H7 (cell line): ENCODE measurements around the gene BABAM2. TPM values are rescaled to one million over a fixed set of nuclear protein-coding genes. Genes with fewer than 3 reads are reported as not detected.
"Not testable (repeated sequence)": the region's sequence is repeated elsewhere in the genome, so short reads cannot be mapped to it uniquely, and the experiment has no call there.

ENCODE experiments used
- DNase-seq: peaks from one replicate; pipeline ENCODE4 v3.0.0; 2012
- H3K27me3 ChIP-seq: 2 replicates; pipeline ENCODE4 v1.6.0; 2011; ENCODE audit warnings: mild to moderate bottlenecking, low read length; ENCODE audit not compliant: control insufficient read depth, insufficient read depth
- H3K36me3 ChIP-seq: replicated peaks from 2 replicates; pipeline ENCODE4 v1.5.1; 2011; ENCODE audit warnings: low read length; ENCODE audit not compliant: control insufficient read depth, insufficient read depth
- H3K4me3 ChIP-seq: 2 replicates; pipeline ENCODE4 v1.5.1; 2011; ENCODE audit warnings: low read depth, mild to moderate bottlenecking, control low read depth, low read length, moderate library complexity; ENCODE audit not compliant: insufficient read depth
- total RNA-seq: library from RNA; depleted of rRNA; stranded (reverse); fragments of >200 nt; shearing (Covaris generic); gene quantifications from 2 replicates; pipeline ENCODE4 v1.2.3, GENCODE V29; 2014

BABAM2 gene
- total RNA-seq, 1 experiment from 2014 or later: 25.3 TPM

GRCh38 chr2:28247734-28248133 lies 357.2 kb downstream of the BABAM2 start:
- Histone ChIP-seq H3K27me3 (no peaks in the 10 kb centered on the region), H3K4me3 (no peak overlapping the region), H3K36me3 (no peaks in the 10 kb centered on the region)
- no peak for DNase-seq

- no peaks in the 10 kb centered on the region for H3K36me3 ChIP-seq
- no peak overlapping the region for H3K4me3 ChIP-seq
- DNase-seq: no peak
- H3K27me3 ChIP-seq: no peaks in the 10 kb centered on the region
Observed at GRCh38 chr2:28248511-28248910, 358.0 kb downstream of the BABAM2 start.

GRCh38 chr2:28250006-28250405 lies 359.5 kb downstream of the BABAM2 start:
- no peaks in the 10 kb centered on the region for H3K27me3 ChIP-seq
- no peak overlapping the region for H3K4me3 ChIP-seq
- no peak for DNase-seq
- no peaks in the 10 kb centered on the region for H3K36me3 ChIP-seq

GRCh38 chr2:28251337-28251736 lies 360.8 kb downstream of the BABAM2 start:
- H3K4me3 ChIP-seq: no peak overlapping the region
- H3K27me3 ChIP-seq: no peaks in the 10 kb centered on the region
- DNase-seq: no peak
- no peaks in the 10 kb centered on the region for H3K36me3 ChIP-seq

GRCh38 chr2:28252311-28252710 lies 361.8 kb downstream of the BABAM2 start:
- H3K36me3 ChIP-seq: no peaks in the 10 kb centered on the region
- no peak overlapping the region for H3K4me3 ChIP-seq
- H3K27me3 ChIP-seq: no peaks in the 10 kb centered on the region
- no peak for DNase-seq

GRCh38 chr2:28253543-28253942 lies 363.0 kb downstream of the BABAM2 start:
- no peaks in the 10 kb centered on the region for H3K36me3 ChIP-seq
- no peak for DNase-seq
- H3K27me3 ChIP-seq: no peaks in the 10 kb centered on the region

GRCh38 chr2:28255231-28255630 lies 364.7 kb downstream of the BABAM2 start:
- not testable (repeated sequence) for H3K4me3 ChIP-seq, H3K36me3 ChIP-seq, DNase-seq, H3K27me3 ChIP-seq

More at GRCh38 chr2:28253543-28253942, 363.0 kb downstream of the BABAM2 start:
- no peak overlapping the region for H3K4me3 ChIP-seq

GRCh38 chr2:28257182-28257581 lies 366.7 kb downstream of the BABAM2 start:
- no peaks in the 10 kb centered on the region for H3K36me3 ChIP-seq
- no peak for DNase-seq
- no peaks in the 10 kb centered on the region for H3K27me3 ChIP-seq
- H3K4me3 ChIP-seq: no peak overlapping the region

GRCh38 chr2:28259226-28259625 lies 368.7 kb downstream of the BABAM2 start:
- H3K4me3 ChIP-seq, DNase-seq, H3K36me3 ChIP-seq, H3K27me3 ChIP-seq: not testable (repeated sequence)

GRCh38 chr2:28263690-28264089 lies 373.2 kb downstream of the BABAM2 start:
- no peak overlapping the region for H3K4me3 ChIP-seq

GRCh38 chr2:28267282-28267681 lies 376.8 kb downstream of the BABAM2 start:
- Histone ChIP-seq H3K4me3 (no peak overlapping the region), H3K27me3 (no peaks in the 10 kb centered on the region), H3K36me3 (no peaks in the 10 kb centered on the region)
- DNase-seq: no peak

More at GRCh38 chr2:28263690-28264089, 373.2 kb downstream of the BABAM2 start:
- Histone ChIP-seq H3K36me3 (no peaks in the 10 kb centered on the region), H3K27me3 (no peaks in the 10 kb centered on the region)
- DNase-seq: peak; percentile 30

- no peaks in the 10 kb centered on the region for H3K36me3 ChIP-seq
- no peak for DNase-seq
- no peaks in the 10 kb centered on the region for H3K27me3 ChIP-seq
- no peak overlapping the region for H3K4me3 ChIP-seq
Observed at GRCh38 chr2:28268386-28268785, 377.9 kb downstream of the BABAM2 start.

- no peaks in the 10 kb centered on the region for H3K27me3 ChIP-seq
- DNase-seq: no peak
- H3K4me3 ChIP-seq: no peak overlapping the region
- H3K36me3 ChIP-seq: no peaks in the 10 kb centered on the region
Observed at GRCh38 chr2:28269019-28269784, 378.7 kb downstream of the BABAM2 start.

- no peak for DNase-seq
- no peaks in the 10 kb centered on the region for H3K27me3 ChIP-seq
- H3K36me3 ChIP-seq: no peaks in the 10 kb centered on the region
- no peak overlapping the region for H3K4me3 ChIP-seq
Observed at GRCh38 chr2:28270456-28271152, 380.1 kb downstream of the BABAM2 start.

- Histone ChIP-seq H3K4me3 (no peak overlapping the region), H3K36me3 (no peaks in the 10 kb centered on the region), H3K27me3 (no peaks in the 10 kb centered on the region)
- no peak for DNase-seq
Observed at GRCh38 chr2:28271231-28271918, 380.8 kb downstream of the BABAM2 start.
